GM12865 (cell line): ENCODE measurements around the gene SCN5A.

Experiments used
- DNase-seq: peaks from one replicate; pipeline ENCODE4 v3.0.0; 2010; ENCODE audit warnings: low read depth
- H3K4me3 ChIP-seq: 2 replicates; pipeline ENCODE4 v1.5.1; 2011; ENCODE audit warnings: mild to moderate bottlenecking, low read depth, low read length, control low read depth
- TF ChIP-seq, protein P1 (sequence below): IDR thresholded peaks from 2 replicates; pipeline ENCODE4 v1.5.1; 2011; ENCODE audit warnings: low read length, control low read depth, low read depth, inconsistent platforms; ENCODE audit not compliant: insufficient read depth; ENCODE audit errors: missing control alignments

The SCN5A gene

GRCh38 chr3:38617137-38617536, 32.4 kb downstream of the SCN5A start:
- TF ChIP-seq, protein P1, sequence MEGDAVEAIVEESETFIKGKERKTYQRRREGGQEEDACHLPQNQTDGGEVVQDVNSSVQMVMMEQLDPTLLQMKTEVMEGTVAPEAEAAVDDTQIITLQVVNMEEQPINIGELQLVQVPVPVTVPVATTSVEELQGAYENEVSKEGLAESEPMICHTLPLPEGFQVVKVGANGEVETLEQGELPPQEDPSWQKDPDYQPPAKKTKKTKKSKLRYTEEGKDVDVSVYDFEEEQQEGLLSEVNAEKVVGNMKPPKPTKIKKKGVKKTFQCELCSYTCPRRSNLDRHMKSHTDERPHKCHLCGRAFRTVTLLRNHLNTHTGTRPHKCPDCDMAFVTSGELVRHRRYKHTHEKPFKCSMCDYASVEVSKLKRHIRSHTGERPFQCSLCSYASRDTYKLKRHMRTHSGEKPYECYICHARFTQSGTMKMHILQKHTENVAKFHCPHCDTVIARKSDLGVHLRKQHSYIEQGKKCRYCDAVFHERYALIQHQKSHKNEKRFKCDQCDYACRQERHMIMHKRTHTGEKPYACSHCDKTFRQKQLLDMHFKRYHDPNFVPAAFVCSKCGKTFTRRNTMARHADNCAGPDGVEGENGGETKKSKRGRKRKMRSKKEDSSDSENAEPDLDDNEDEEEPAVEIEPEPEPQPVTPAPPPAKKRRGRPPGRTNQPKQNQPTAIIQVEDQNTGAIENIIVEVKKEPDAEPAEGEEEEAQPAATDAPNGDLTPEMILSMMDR: no peak
- DNase-seq: no peak
- H3K4me3 ChIP-seq: no peak overlapping the region

DNA sequence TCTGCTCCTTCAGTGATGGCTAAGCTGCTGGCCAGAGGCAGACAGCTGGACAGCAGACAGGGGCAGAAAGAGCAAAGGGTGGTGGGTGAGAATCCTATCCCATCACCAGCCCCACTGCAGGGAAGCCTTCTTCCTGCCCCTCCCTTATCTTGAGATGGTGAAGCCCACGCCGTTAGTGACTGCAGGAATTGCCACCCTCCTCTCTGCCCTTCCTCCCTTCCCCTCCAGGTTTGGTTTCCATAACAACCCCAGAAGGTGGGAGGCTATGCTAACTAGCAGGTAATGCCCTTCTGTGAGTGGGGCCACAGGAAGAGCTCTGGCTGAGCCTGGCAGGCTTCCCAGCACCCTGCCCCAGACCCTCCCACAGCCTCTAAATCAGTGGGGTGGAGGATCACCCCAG, 32.8 kb downstream of the SCN5A start:
- DNase-seq: no peak
- TF ChIP-seq, protein P1: no peak
- no peak overlapping the region for H3K4me3 ChIP-seq

DNA sequence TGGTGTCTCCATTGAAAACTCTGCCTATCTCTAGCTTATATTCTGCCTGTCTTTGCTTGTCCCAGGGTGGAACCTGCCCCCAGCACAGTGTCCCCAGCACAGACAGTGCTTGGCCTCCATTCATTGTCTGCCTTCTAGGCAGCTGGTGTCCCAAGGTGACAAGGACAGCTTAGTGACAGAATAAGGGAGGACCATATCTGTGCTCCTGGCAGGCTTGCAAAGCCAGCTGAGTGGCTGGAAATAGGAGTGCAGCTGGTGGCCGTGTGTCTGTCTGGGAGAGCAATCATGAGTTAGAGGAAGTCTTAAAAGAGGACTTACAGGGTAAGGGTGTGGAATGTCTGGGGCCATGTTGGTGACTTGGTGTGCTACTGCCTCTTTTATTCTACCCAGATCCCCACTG, 33.4 kb downstream of the SCN5A start:
- TF ChIP-seq, protein P1: no peak
- H3K4me3 ChIP-seq: no peak overlapping the region
- no peak for DNase-seq

DNA sequence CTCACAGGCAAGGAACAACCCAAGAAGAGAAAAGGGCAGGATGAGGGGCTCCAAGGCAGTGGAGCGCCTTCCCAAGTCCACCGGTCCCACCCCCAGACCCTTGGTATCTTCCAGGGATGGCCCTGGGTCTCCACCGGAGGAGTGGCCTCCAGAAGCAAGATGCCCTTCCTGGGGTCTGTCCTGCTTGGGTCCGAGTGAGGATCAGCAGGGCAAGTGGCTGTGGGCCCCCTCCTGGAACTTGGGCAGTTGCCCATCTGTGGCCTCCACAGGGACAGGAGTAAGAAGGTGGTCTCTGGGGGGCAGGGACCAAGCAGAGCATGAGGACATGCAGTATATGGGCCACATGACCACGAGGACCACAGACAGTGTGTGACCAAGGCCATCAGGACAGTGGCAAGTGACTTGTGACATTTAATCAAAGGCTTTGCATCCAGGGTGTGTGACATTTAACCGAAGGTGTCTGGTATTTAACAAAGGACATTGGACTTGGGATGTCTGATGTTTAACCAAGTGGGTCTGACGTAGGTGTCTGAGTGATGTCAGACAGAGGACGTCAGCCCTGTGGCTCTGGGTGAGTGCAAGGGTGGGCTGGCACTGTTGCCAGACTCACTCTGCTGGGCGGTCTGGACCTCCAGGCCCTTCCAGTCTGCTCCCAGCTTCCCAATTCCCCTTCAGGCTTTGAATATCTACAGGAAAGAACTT, 34.7 kb downstream of the SCN5A start:
- DNase-seq: no peak
- no peak overlapping the region for H3K4me3 ChIP-seq
- TF ChIP-seq, protein P1: no peak

DNA sequence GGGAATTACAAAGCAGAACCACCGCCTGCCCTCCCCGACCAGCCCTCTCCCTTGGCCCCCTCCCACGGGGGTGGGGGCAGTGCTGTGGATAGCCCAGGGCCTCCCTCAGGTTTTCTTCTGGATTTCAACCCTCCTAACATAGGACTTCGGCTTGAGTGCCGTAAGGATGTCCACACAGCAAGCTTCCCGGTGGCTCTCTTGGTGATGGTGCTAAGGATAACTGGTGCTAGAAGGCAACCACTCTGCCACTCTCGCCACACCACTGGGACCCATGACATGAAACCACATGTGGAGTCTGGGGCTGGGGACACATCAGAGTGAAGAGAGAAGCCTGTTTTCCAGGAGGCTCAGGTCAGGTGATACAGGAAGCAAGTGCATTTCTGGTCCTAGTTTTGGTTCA, 35.4 kb downstream of the SCN5A start:
- TF ChIP-seq, protein P1: no peak
- no peak overlapping the region for H3K4me3 ChIP-seq
- no peak for DNase-seq

DNA sequence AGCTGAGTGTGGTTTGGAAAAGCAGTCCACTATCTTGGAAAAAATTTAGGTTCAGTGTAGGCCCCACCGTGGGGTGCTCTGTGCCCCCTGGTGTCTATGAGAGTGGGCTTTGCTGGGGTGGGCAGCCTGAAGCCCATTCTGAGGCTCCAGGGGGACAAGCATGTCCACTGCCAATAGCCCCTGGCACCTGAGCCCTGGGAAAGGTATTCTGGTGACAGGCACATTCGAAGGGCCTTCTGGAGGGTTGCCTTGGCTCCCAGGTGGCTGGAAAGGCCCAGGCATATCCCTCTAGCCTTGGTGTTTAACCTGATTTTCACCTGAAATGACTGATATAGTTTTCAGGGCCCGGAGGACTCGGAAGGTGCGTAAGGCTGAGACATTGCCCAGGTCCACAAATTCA, 36.1 kb downstream of the SCN5A start:
- no peak for DNase-seq
- TF ChIP-seq, protein P1: no peak
- H3K4me3 ChIP-seq: no peak overlapping the region

DNA sequence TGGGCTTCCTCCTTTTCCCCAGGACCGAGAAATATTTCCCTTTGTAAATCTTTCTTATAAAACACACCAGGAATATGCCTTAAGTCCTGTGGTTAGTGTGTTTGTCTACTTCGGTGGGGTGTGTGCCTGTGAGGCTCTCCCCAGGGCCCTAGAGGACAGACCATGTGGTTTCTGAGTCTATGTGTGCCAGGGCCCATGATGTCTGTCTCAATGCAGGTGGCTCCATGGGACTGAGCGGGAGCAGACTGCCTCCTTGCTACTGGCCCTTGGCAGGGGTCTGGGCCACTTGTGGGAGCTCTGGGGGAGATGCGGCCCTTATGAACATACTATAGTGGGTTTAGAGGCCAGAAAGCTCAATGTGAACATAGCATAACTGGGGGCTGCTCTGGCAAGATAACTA, 37.6 kb downstream of the SCN5A start:
- DNase-seq: no peak
- TF ChIP-seq, protein P1: no peak
- no peak overlapping the region for H3K4me3 ChIP-seq
